ENCODE results near the gene WWC2. TPM values are rescaled to one million over a fixed set of nuclear protein-coding genes. Genes with fewer than 3 reads are reported as not detected.
"Not testable (repeated sequence)": the region's sequence is repeated elsewhere in the genome, so short reads cannot be mapped to it uniquely, and the experiment has no call there.

Gene WWC2
- total and polyA plus RNA-seq, 10 donors: 1.4 to 32.0 (median 19.3) TPM

DNA sequence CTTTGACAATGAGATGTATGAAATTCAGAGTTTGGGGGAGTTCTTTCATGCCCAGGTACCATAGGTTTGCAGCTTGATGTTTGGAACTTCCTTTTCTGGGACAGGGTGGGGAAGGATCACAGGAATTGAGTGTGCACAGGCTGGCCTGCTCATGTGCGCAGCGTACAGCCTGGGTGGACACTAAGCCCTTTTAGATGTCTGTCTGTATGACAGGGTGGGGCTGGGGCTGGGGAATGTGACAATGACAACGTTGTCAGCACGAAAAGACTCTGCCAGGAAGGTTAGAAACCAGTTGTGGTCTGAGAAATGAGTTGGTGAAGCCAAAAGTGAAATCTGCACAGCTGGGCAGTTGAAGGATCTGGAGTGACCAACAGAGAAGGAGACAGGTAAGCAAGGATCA, 47.4 kb downstream of the WWC2 start:
- intact Hi-C loops (cut with DNase I; ENCODE audit: low total_unique reads): no loop called here
- Histone ChIP-seq H3K9me3 (no peaks in the 10 kb centered on the region), H3K36me3 (no peaks in the 10 kb centered on the region), H3K4me1 (peaks cover 0 to 30% (median 10%) of the 10 kb centered on the region in 6 donors), H3K4me3 (no peak overlapping the region), H3K27me3 (replicated peaks in 1 of 7) (no peaks in the 10 kb centered on the region), H3K27ac (no peak overlapping the region)
- TF ChIP-seq POLR2A (IDR thresholded peaks at IDR 0.05): no peak
- TF ChIP-seq, protein P1, sequence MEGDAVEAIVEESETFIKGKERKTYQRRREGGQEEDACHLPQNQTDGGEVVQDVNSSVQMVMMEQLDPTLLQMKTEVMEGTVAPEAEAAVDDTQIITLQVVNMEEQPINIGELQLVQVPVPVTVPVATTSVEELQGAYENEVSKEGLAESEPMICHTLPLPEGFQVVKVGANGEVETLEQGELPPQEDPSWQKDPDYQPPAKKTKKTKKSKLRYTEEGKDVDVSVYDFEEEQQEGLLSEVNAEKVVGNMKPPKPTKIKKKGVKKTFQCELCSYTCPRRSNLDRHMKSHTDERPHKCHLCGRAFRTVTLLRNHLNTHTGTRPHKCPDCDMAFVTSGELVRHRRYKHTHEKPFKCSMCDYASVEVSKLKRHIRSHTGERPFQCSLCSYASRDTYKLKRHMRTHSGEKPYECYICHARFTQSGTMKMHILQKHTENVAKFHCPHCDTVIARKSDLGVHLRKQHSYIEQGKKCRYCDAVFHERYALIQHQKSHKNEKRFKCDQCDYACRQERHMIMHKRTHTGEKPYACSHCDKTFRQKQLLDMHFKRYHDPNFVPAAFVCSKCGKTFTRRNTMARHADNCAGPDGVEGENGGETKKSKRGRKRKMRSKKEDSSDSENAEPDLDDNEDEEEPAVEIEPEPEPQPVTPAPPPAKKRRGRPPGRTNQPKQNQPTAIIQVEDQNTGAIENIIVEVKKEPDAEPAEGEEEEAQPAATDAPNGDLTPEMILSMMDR (IDR thresholded peaks at IDR 0.05 in 8 of 11, conservative IDR thresholded peaks at IDR 0.05 in 3 of 11): no peak
- TF ChIP-seq POLR2AphosphoS5 (IDR thresholded peaks at IDR 0.05): no peak
- 59 to 75% (median 65%) methylated on average over 4 of the region's 4 CpGs for WGBS, 5 donors
- DNase-seq: no peak

DNA sequence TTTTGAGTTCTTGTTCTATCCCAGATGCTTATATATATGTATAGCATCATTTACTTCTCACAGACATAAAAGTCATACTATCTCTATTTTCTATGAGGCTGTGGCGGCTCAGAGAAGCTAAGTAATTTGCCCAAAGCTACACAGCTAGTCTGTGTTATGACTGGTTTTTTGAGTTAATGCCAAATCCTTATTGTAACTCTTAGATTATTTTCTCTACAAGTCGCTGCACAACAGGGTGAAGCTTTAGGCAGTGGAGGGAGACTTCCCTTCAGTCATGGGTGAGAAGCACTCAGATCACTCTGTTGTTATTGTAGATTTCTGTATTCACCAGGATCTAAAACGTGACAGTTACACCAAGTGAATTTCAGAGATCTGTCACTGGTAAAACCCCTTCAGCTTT, 48.1 kb downstream of the WWC2 start:
- DNase-seq: no peak
- no peaks in the 10 kb centered on the region for H3K36me3 ChIP-seq
- no peak overlapping the region for H3K4me3 ChIP-seq
- H3K27me3 ChIP-seq (replicated peaks in 1 of 7): no peaks in the 10 kb centered on the region
- peaks cover 0 to 27% (median 7%) of the 10 kb centered on the region in 6 donors for H3K4me1 ChIP-seq
- intact Hi-C loops (cut with DNase I; ENCODE audit: low total_unique reads): no loop called here
- 77 to 86% (median 77%) methylated on average over 3 of the region's 3 CpGs for WGBS, 5 donors
- no peak overlapping the region for H3K27ac ChIP-seq
- TF ChIP-seq, protein P1 (IDR thresholded peaks at IDR 0.05 in 8 of 11, conservative IDR thresholded peaks at IDR 0.05 in 3 of 11): no peak
- no peak for TF ChIP-seq POLR2AphosphoS5 (IDR thresholded peaks at IDR 0.05)
- TF ChIP-seq POLR2A (IDR thresholded peaks at IDR 0.05): no peak
- H3K9me3 ChIP-seq: no peaks in the 10 kb centered on the region

DNA sequence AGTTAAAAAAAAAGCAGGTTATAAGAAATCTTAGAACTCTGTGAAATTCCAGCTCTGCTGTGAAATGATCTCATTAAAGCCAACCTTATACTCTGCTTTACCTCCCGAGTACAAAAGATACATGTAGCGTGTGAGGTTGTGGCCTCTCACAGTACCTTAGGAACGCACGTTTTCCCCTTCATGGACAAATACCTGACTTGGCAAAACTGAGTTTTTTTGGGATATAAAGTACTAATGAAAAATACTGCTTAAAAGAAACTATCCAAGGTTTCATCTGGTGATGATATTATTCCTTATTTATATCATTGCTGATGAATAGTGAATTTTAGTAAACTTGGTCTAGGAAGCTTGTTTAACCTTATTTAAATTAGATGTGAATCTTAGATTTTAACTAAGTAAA, 48.9 kb downstream of the WWC2 start:
- Histone ChIP-seq H3K27ac (no peak overlapping the region), H3K4me3 (no peak overlapping the region), H3K27me3 (replicated peaks in 1 of 7) (no peaks in the 10 kb centered on the region), H3K4me1 (peaks cover 0 to 19% (median 3%) of the 10 kb centered on the region in 6 donors), H3K9me3 (no peaks in the 10 kb centered on the region), H3K36me3 (no peaks in the 10 kb centered on the region)
- DNase-seq: no peak
- WGBS, 5 donors: 87 to 94% (median 92%) methylated on average over 4 of the region's 4 CpGs
- intact Hi-C loops (cut with DNase I; ENCODE audit: low total_unique reads): no loop called here
- TF ChIP-seq POLR2AphosphoS5 (IDR thresholded peaks at IDR 0.05) (no peak), POLR2A (IDR thresholded peaks at IDR 0.05) (no peak)
- TF ChIP-seq, protein P1 (IDR thresholded peaks at IDR 0.05 in 8 of 11, conservative IDR thresholded peaks at IDR 0.05 in 3 of 11): no peak

DNA sequence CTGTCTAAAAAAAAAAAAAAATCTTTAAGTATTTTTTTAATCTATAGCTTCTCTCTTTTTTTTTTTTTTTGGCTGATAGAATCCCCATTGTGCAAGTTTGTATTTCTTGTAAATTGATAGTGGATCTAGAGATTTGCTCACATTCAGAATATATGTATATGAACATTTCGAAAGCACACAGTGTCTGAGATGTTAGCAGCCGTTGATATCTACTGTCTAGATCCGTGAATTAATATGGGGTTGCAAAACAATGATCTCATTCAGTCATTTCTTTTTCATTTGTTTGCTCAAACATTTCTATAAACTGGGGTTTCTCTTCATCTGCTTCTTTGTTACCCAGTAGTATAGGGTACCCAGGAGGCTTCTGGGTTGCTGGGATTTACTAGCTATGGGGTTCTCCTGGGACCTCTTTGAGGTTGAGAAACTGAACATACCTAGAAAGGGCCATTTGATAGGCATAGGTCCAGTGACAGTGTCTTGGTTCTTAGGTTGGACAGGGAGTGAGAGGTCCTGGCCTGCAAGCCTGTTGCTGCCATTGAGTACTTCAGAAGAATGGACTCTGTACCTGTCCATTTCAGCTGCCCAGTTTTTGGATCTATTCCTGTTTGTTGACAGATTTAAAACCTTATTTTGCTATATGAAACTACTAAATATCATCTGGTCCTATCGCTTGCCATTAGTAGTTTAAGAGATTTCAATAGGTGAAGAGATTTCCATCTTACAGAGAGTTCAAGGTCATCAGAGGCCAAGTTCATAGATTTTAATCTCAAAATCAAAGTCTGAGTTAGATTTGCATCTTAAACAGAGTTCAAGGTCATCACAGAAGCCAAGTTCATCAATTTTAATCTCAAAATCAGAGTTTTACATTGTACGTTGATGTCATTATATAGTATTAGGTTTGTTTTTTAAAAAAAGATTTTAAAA, 50.8 kb downstream of the WWC2 start:
- H3K27ac ChIP-seq: no peak overlapping the region
- no peak for DNase-seq
- intact Hi-C loops (cut with DNase I; ENCODE audit: low total_unique reads): no loop called here
- peaks cover 0 to 2% (median 0%) of the 10 kb centered on the region in 6 donors for H3K4me1 ChIP-seq
- H3K36me3 ChIP-seq: no peaks in the 10 kb centered on the region
- H3K9me3 ChIP-seq: no peaks in the 10 kb centered on the region
- WGBS, 5 donors: 90 to 94% (median 91%) methylated on average over 5 of the region's 5 CpGs
- H3K27me3 ChIP-seq (replicated peaks in 1 of 7): no peaks in the 10 kb centered on the region
- H3K4me3 ChIP-seq: no peak overlapping the region
- TF ChIP-seq POLR2AphosphoS5 (IDR thresholded peaks at IDR 0.05) (no peak), POLR2A (IDR thresholded peaks at IDR 0.05) (no peak)
- TF ChIP-seq, protein P1 (IDR thresholded peaks at IDR 0.05 in 8 of 11, conservative IDR thresholded peaks at IDR 0.05 in 3 of 11): no peak

DNA sequence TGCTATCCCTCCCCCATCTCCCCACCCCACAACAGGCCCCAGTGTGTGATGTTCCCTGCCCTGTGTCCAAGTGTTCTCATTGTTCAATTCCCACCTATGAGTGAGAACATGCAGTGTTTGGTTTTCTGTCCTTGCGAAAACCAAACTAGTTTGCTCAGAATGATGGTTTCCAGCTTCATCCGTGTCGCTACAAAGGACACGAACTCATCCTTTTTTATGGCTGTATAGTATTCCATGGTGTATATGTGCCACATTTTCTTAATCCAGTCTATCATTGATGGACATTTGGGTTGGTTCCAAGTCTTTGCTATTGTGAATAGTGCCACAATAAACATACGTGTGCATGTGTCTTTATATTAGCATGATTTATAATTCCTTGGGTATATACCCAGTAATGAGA, 51.6 kb downstream of the WWC2 start:
- WGBS, 5 donors: 95 to 97% (median 97%) methylated on average over 5 of the region's 5 CpGs
- H3K27me3 ChIP-seq (replicated peaks in 1 of 7); DNase-seq; H3K36me3 ChIP-seq; H3K9me3 ChIP-seq; H3K4me1 ChIP-seq; H3K4me3 ChIP-seq; intact Hi-C loops (cut with DNase I; ENCODE audit: low total_unique reads); H3K27ac ChIP-seq: not testable (repeated sequence)

DNA sequence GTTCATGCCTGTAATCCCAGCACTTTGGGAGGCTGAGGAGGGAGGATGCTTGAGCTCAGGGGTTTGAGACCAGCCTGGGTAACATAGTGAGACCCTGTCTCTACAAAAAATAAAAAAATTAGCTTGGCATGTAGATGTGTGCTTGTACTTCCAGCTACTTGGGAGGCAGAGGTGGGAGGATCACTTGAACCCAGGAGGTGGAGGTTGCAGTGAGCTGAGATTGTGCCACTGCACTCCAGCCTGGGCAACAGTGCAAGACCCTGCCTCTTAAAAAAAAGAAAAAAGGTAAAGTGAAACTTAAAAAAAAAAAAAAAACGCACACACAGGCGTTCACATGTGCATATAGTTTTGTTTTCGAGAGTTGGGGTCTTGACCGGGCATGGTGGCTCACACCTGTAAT, 53.2 kb downstream of the WWC2 start:
- H3K27ac ChIP-seq; H3K4me1 ChIP-seq; intact Hi-C loops (cut with DNase I; ENCODE audit: low total_unique reads); H3K27me3 ChIP-seq (replicated peaks in 1 of 7); H3K36me3 ChIP-seq; H3K4me3 ChIP-seq; H3K9me3 ChIP-seq; DNase-seq: not testable (repeated sequence)
- WGBS, 5 donors: 92 to 97% (median 96%) methylated on average over 4 of the region's 4 CpGs
